Vagina (tissue), 2 donors: ENCODE data around the gene ATP5MG. TPM values are rescaled to one million over a fixed set of nuclear protein-coding genes. Genes with fewer than 3 reads are reported as not detected.

Source experiments
- DNase-seq, 2 donors: peaks; one replicate each; pipeline ENCODE4 v3.0.0-alpha.2; 2017; ENCODE audit errors: extremely low spot score in 2 of 2
- H3K27ac ChIP-seq: fragments of 200-600 bp; sonication (generic); one replicate; pipeline ENCODE4 v1.5.1; 2019
- H3K27me3 ChIP-seq: fragments of 200-600 bp; sonication (generic); one replicate; pipeline ENCODE4 v1.5.1; 2019
- H3K36me3 ChIP-seq, 2 donors: fragments of 200-600 bp; sonication (generic); one replicate each; pipeline ENCODE4 v1.5.1; 2017 to 2019
- H3K4me1 ChIP-seq: fragments of 200-600 bp; sonication (generic); one replicate; pipeline ENCODE4 v1.5.1; 2019
- H3K4me3 ChIP-seq, 2 donors: fragments of 200-600 bp; sonication (generic); 1 replicate in 1 of 2; 2 replicates in 1 of 2; pipeline ENCODE4 v1.5.1; 2016 to 2019
- H3K9me3 ChIP-seq: fragments of 200-600 bp; sonication (generic); one replicate; pipeline ENCODE4 v1.5.1; 2019
- CTCF ChIP-seq, 3 experiments: fragments of 450-650 bp in 2 of 3; fragments of 200-600 bp in 1 of 3; sonication (generic) in 1 of 3; IDR thresholded peaks; one replicate each; pipeline ENCODE4 v1.5.1; 2017 to 2019; ENCODE audit warnings: antibody characterized with exemption in 3 of 3, mild to moderate bottlenecking in 2 of 3, moderate library complexity in 2 of 3
- POLR2A ChIP-seq, 2 donors: fragments of 450-650 bp; IDR thresholded peaks; one replicate each; pipeline ENCODE4 v1.6.1; 2017; ENCODE audit warnings: antibody characterized with exemption in 2 of 2, mild to moderate bottlenecking in 2 of 2, moderate library complexity in 2 of 2
- POLR2AphosphoS5 ChIP-seq, 2 donors: sonication (generic); formaldehyde crosslinking; IDR thresholded peaks; one replicate each; pipeline ENCODE4 v1.9.0; 2017; ENCODE audit warnings: antibody characterized with exemption in 2 of 2, mild to moderate bottlenecking in 2 of 2, low read depth in 1 of 2; ENCODE audit not compliant: insufficient read depth in 1 of 2
- intact Hi-C: fragments of 100-400 bp; cut with DNase I; formaldehyde crosslinking; loops from one replicate; pipeline ENCODE4 v1.15.1; 2023
- total RNA-seq: library from RNA; depleted of rRNA; stranded (reverse); fragments of >200 nt; gene quantifications from one replicate; pipeline ENCODE4 v1.2.3, GENCODE V29; 2016

ATP5MG gene
- total RNA-seq, 1 donor from 2014 or later, result 169 TPM

GRCh38 chr11:118383657-118384056 is 17.7 kb upstream of the ATP5MG start:
- H3K27ac ChIP-seq, result no peak overlapping the region
- H3K36me3 ChIP-seq, result peaks cover 3 to 96% of the 10 kb centered on the region in 2 donors
- no peak overlapping the region for H3K4me3 ChIP-seq
- DNase-seq, result no peak
- H3K9me3 ChIP-seq, result no peaks in the 10 kb centered on the region
- intact Hi-C loops, result no loop called here
- TF ChIP-seq POLR2A (IDR thresholded peaks at IDR 0.05) (no peak), CTCF (IDR thresholded peaks at IDR 0.05) (no peak), POLR2AphosphoS5 (IDR thresholded peaks at IDR 0.05; ENCODE audit: insufficient read depth in 1 of 2, low read depth in 1 of 2) (no peak)
- no peaks in the 10 kb centered on the region for H3K27me3 ChIP-seq
- no peaks in the 10 kb centered on the region for H3K4me1 ChIP-seq

GRCh38 chr11:118396097-118396501 is 5.3 kb upstream of the ATP5MG start:
- peaks cover 7% of the 10 kb centered on the region for H3K4me1 ChIP-seq
- H3K4me3 ChIP-seq, result no peak overlapping the region
- no peak overlapping the region for H3K27ac ChIP-seq
- H3K9me3 ChIP-seq, result no peaks in the 10 kb centered on the region
- peaks cover 5 to 57% of the 10 kb centered on the region in 2 donors for H3K36me3 ChIP-seq
- intact Hi-C loops, result no loop called here
- no peaks in the 10 kb centered on the region for H3K27me3 ChIP-seq
- TF ChIP-seq CTCF (IDR thresholded peaks at IDR 0.05) (no peak), POLR2AphosphoS5 (IDR thresholded peaks at IDR 0.05; ENCODE audit: insufficient read depth in 1 of 2, low read depth in 1 of 2) (no peak), POLR2A (IDR thresholded peaks at IDR 0.05) (no peak)
- no peak for DNase-seq

GRCh38 chr11:118397448-118397847 is 4.0 kb upstream of the ATP5MG start:
- peaks cover 11% of the 10 kb centered on the region for H3K4me1 ChIP-seq
- DNase-seq, result no peak
- peaks cover 5 to 47% of the 10 kb centered on the region in 2 donors for H3K36me3 ChIP-seq
- no peak overlapping the region for H3K27ac ChIP-seq
- TF ChIP-seq CTCF (IDR thresholded peaks at IDR 0.05) (no peak), POLR2AphosphoS5 (IDR thresholded peaks at IDR 0.05; ENCODE audit: insufficient read depth in 1 of 2, low read depth in 1 of 2) (no peak), POLR2A (IDR thresholded peaks at IDR 0.05) (no peak)
- no peaks in the 10 kb centered on the region for H3K9me3 ChIP-seq
- intact Hi-C loops, result no loop called here
- no peak overlapping the region for H3K4me3 ChIP-seq
- no peaks in the 10 kb centered on the region for H3K27me3 ChIP-seq

GRCh38 chr11:118398791-118399559 is 2.4 kb upstream of the ATP5MG start:
- no peaks in the 10 kb centered on the region for H3K27me3 ChIP-seq
- peaks cover 26% of the 10 kb centered on the region for H3K4me1 ChIP-seq
- intact Hi-C loops, result no loop called here
- no peaks in the 10 kb centered on the region for H3K9me3 ChIP-seq
- TF ChIP-seq CTCF (IDR thresholded peaks at IDR 0.05) (no peak), POLR2AphosphoS5 (IDR thresholded peaks at IDR 0.05; ENCODE audit: insufficient read depth in 1 of 2, low read depth in 1 of 2) (no peak), POLR2A (IDR thresholded peaks at IDR 0.05) (no peak)
- no peak overlapping the region for H3K4me3 ChIP-seq
- DNase-seq, result no peak
- peaks cover 0 to 32% of the 10 kb centered on the region in 2 donors for H3K36me3 ChIP-seq
- H3K27ac ChIP-seq, result no peak overlapping the region
